Smooth muscle cell (in vitro differentiated cells): ENCODE results near the gene ACE2. TPM values are rescaled to one million over a fixed set of nuclear protein-coding genes. Genes with fewer than 3 reads are reported as not detected.

Source experiments
- DNase-seq: peaks from one replicate; lab custom pipeline; 2025; ENCODE audit not compliant: unreplicated experiment; lab: John Stamatoyannopoulos, UW
- H2AFZ ChIP-seq: fragments of 200-600 bp; sonication (generic); 2 replicates; pipeline ENCODE4 v1.6.0; 2016; ENCODE audit warnings: antibody characterized with exemption, low read depth, mild to moderate bottlenecking
- H3F3A ChIP-seq: fragments of 200-600 bp; sonication (generic); 2 replicates; pipeline ENCODE4 v1.6.0; 2017; ENCODE audit warnings: antibody characterized with exemption, low read depth
- H3K27ac ChIP-seq: fragments of 200-600 bp; sonication (generic); 2 replicates; pipeline ENCODE4 v1.5.1; 2016; ENCODE audit warnings: low read depth, mild to moderate bottlenecking
- H3K27me3 ChIP-seq: fragments of 200-600 bp; sonication (generic); 2 replicates; pipeline ENCODE4 v1.6.1; 2016; ENCODE audit warnings: low read depth, mild to moderate bottlenecking
- H3K36me3 ChIP-seq: fragments of 200-600 bp; sonication (generic); 2 replicates; pipeline ENCODE4 v1.5.1; 2016; ENCODE audit warnings: low read depth
- H3K4me1 ChIP-seq: fragments of 200-600 bp; sonication (generic); 2 replicates; pipeline ENCODE4 v1.5.1; 2016; ENCODE audit warnings: low read depth
- H3K4me2 ChIP-seq: fragments of 200-600 bp; sonication (generic); 2 replicates; pipeline ENCODE4 v1.6.0; 2016; ENCODE audit warnings: mild to moderate bottlenecking
- H3K4me3 ChIP-seq: fragments of 200-600 bp; sonication (generic); 2 replicates; pipeline ENCODE4 v1.5.1; 2016; ENCODE audit warnings: mild to moderate bottlenecking
- H3K79me2 ChIP-seq: fragments of 200-600 bp; sonication (generic); 2 replicates; pipeline ENCODE4 v1.6.0; 2016; ENCODE audit warnings: low read depth, mild to moderate bottlenecking
- H3K9ac ChIP-seq: fragments of 200-600 bp; sonication (generic); 2 replicates; pipeline ENCODE4 v1.6.0; 2016; ENCODE audit warnings: low read depth
- H3K9me3 ChIP-seq: fragments of 200-600 bp; sonication (generic); replicated peaks from 2 replicates; pipeline ENCODE4 v1.5.1; 2016; ENCODE audit warnings: low read depth
- H4K20me1 ChIP-seq: fragments of 200-600 bp; sonication (generic); 2 replicates; pipeline ENCODE4 v1.6.0; 2016; ENCODE audit warnings: low read depth
- CTCF ChIP-seq: fragments of 200-600 bp; sonication (generic); IDR thresholded peaks from 2 replicates; pipeline ENCODE4 v1.5.1; 2017; ENCODE audit warnings: borderline replicate concordance, mild to moderate bottlenecking, antibody characterized with exemption; ENCODE audit not compliant: insufficient read depth, poor library complexity, severe bottlenecking
- WGBS: methylation state at CpG from one replicate; pipeline ENCODE4 v1.1.7; 2016; ENCODE audit warnings: low lambda C conversion rate; 5-methylcytosine and 5-hydroxymethylcytosine counted together
- polyA plus RNA-seq: library from polyadenylated mRNA; unstranded; fragments of >200 nt; fragmentation: Nextera tagmentation; extraction: Ambion mirVana; gene quantifications from 2 replicates; pipeline ENCODE4 v1.2.1, GENCODE V29; 2016
- total RNA-seq: library from RNA; depleted of rRNA; stranded (reverse); fragments of >200 nt; gene quantifications from 2 replicates; pipeline ENCODE4 v1.2.3, GENCODE V29; 2014

ACE2 gene
- total and polyA plus RNA-seq, 2 experiments from 2014 or later, result 1.0 to 1.6 TPM

GRCh38 chrX:15599461-15599860 is 1.3 kb downstream of the ACE2 start:
- Histone ChIP-seq H3K9me3 (no peaks in the 10 kb centered on the region), H3K4me2 (no peak overlapping the region), H3K27me3 (no peaks in the 10 kb centered on the region), H2AFZ (no peak overlapping the region), H4K20me1 (no peaks in the 10 kb centered on the region), H3K4me1 (no peaks in the 10 kb centered on the region), H3K9ac (no peak overlapping the region), H3K27ac (peak overlapping the region; percentile 51), H3K79me2 (no peaks in the 10 kb centered on the region), H3F3A (no peaks in the 10 kb centered on the region), H3K4me3 (no peak overlapping the region), H3K36me3 (no peaks in the 10 kb centered on the region)
- WGBS, result 86% methylated on average over 4 of the region's 4 CpGs
- TF ChIP-seq CTCF, result no peak
- no peak for DNase-seq

GRCh38 chrX:15598026-15598425 is 2.7 kb downstream of the ACE2 start:
- no peaks in the 10 kb centered on the region for H3K9me3 ChIP-seq
- DNase-seq, result no peak
- H2AFZ ChIP-seq, result no peak overlapping the region
- TF ChIP-seq CTCF, result no peak
- H4K20me1 ChIP-seq, result no peaks in the 10 kb centered on the region
- no peaks in the 10 kb centered on the region for H3K4me1 ChIP-seq
- H3K36me3 ChIP-seq, result no peaks in the 10 kb centered on the region
- no peak overlapping the region for H3K27ac ChIP-seq
- no peaks in the 10 kb centered on the region for H3F3A ChIP-seq
- no peaks in the 10 kb centered on the region for H3K27me3 ChIP-seq
- no peak overlapping the region for H3K4me3 ChIP-seq
- H3K79me2 ChIP-seq, result no peaks in the 10 kb centered on the region
- WGBS, result 50% methylated on average over 3 of the region's 3 CpGs
- peak overlapping the region; percentile 19 for H3K4me2 ChIP-seq
- no peak overlapping the region for H3K9ac ChIP-seq

GRCh38 chrX:15594371-15594770 is 6.4 kb downstream of the ACE2 start:
- Histone ChIP-seq H3K36me3 (no peaks in the 10 kb centered on the region), H3K27ac (no peak overlapping the region), H3K4me2 (no peak overlapping the region), H3K4me1 (no peaks in the 10 kb centered on the region), H3K79me2 (no peaks in the 10 kb centered on the region), H3K9ac (no peak overlapping the region), H4K20me1 (no peaks in the 10 kb centered on the region), H2AFZ (peak overlapping the region; percentile 0), H3F3A (no peaks in the 10 kb centered on the region), H3K27me3 (no peaks in the 10 kb centered on the region), H3K4me3 (no peak overlapping the region), H3K9me3 (no peaks in the 10 kb centered on the region)
- WGBS, result 60% methylated on average over 2 of the region's 2 CpGs
- TF ChIP-seq CTCF, result peak; percentile 4
- no peak for DNase-seq

GRCh38 chrX:15579778-15580747 is 20.7 kb downstream of the ACE2 start:
- 46% methylated on average over 5 of the region's 5 CpGs for WGBS
- no peaks in the 10 kb centered on the region for H3K9me3 ChIP-seq
- H3K27me3 ChIP-seq, result no peaks in the 10 kb centered on the region
- no peak for TF ChIP-seq CTCF
- peak overlapping the region; percentile 40 for H3K4me2 ChIP-seq
- H2AFZ ChIP-seq, result peak overlapping the region; percentile 41
- no peaks in the 10 kb centered on the region for H3K79me2 ChIP-seq
- H3K4me3 ChIP-seq, result no peak overlapping the region
- peak overlapping the region; percentile 69 for H3K27ac ChIP-seq
- H4K20me1 ChIP-seq, result no peaks in the 10 kb centered on the region
- no peaks in the 10 kb centered on the region for H3K36me3 ChIP-seq
- peak; percentile 13 for DNase-seq
- H3K9ac ChIP-seq, result no peak overlapping the region
- H3K4me1 ChIP-seq, result peaks cover 34% of the 10 kb centered on the region
- peaks cover 26% of the 10 kb centered on the region for H3F3A ChIP-seq
